ENCODE results near the gene B3GALT6. TPM values are rescaled to one million over a fixed set of nuclear protein-coding genes. Genes with fewer than 3 reads are reported as not detected.

The B3GALT6 gene
- total RNA-seq, 4 donors from 2014 or later: 8.5 to 32.8 (median 20.6) TPM

- ATAC-seq: no peak
- in situ Hi-C loops (cut with MboI; ENCODE audit: low sequenced_read_pairs in 4 of 4) (no loop called here), intact Hi-C loops (cut with DNase I; ENCODE audit: low total_unique reads) (loop anchor here (10.0 kb wide), 1 partner anchor 68 kb away; no protein-coding TSS in a partner anchor)
- H3K4me3 ChIP-seq: no peak overlapping the region
- TF ChIP-seq CTCF (IDR thresholded peaks at IDR 0.05 in 4 of 5, conservative IDR thresholded peaks at IDR 0.05 in 1 of 5) (no peak), POLR2A (IDR thresholded peaks at IDR 0.05) (no peak)
- H3K4me1 ChIP-seq: peaks cover 0 to 6% of the 10 kb centered on the region in 2 donors
- no peak for DNase-seq
- no peak overlapping the region for H3K27ac ChIP-seq
- H3K36me3 ChIP-seq: no peaks in the 10 kb centered on the region
- H3K9me3 ChIP-seq: no peaks in the 10 kb centered on the region
- peaks cover 28 to 34% (median 29%) of the 10 kb centered on the region in 3 donors for H3K27me3 ChIP-seq
These were observed 29.0 kb upstream of the B3GALT6 start for GRCh38 chr1:1202831-1203560.

- Histone ChIP-seq H3K27me3 (peaks cover 31 to 42% (median 37%) of the 10 kb centered on the region in 3 donors), H3K4me1 (peaks cover 5 to 6% of the 10 kb centered on the region in 2 donors), H3K36me3 (no peaks in the 10 kb centered on the region), H3K27ac (no peak overlapping the region), H3K9me3 (no peaks in the 10 kb centered on the region), H3K4me3 (no peak overlapping the region)
- intact Hi-C loops (cut with DNase I; ENCODE audit: low total_unique reads): loop anchor here (10.0 kb wide), 1 partner anchor 69 kb away; no protein-coding TSS in a partner anchor
- DNase-seq (no peak), ATAC-seq (no peak)
- TF ChIP-seq CTCF (IDR thresholded peaks at IDR 0.05 in 4 of 5, conservative IDR thresholded peaks at IDR 0.05 in 1 of 5) (no peak), POLR2A (IDR thresholded peaks at IDR 0.05) (no peak)
- in situ Hi-C loops (cut with MboI; ENCODE audit: low sequenced_read_pairs in 4 of 4): no loop called here
These were observed 28.2 kb upstream of the B3GALT6 start for GRCh38 chr1:1203561-1204424.

- in situ Hi-C loops (cut with MboI; ENCODE audit: low sequenced_read_pairs in 4 of 4): no loop called here
- H3K4me1 ChIP-seq: peaks cover 5 to 6% of the 10 kb centered on the region in 2 donors
These were observed 27.6 kb upstream of the B3GALT6 start for GRCh38 chr1:1204425-1204920.

More at GRCh38 chr1:1204425-1204920, 27.6 kb upstream of the B3GALT6 start:
- H3K4me3 ChIP-seq: no peak overlapping the region
- H3K27ac ChIP-seq: no peak overlapping the region
- peaks cover 31 to 46% (median 38%) of the 10 kb centered on the region in 3 donors for H3K27me3 ChIP-seq
- no peaks in the 10 kb centered on the region for H3K9me3 ChIP-seq
- ATAC-seq: no peak
- intact Hi-C loops (cut with DNase I; ENCODE audit: low total_unique reads): loop anchor here (10.0 kb wide), 1 partner anchor 70 kb away; no protein-coding TSS in a partner anchor
- H3K36me3 ChIP-seq: no peaks in the 10 kb centered on the region
- no peak for DNase-seq
- TF ChIP-seq POLR2A (IDR thresholded peaks at IDR 0.05): no peak
- TF ChIP-seq CTCF (IDR thresholded peaks at IDR 0.05 in 4 of 5, conservative IDR thresholded peaks at IDR 0.05 in 1 of 5): no peak
